HL-60 (cell line): Measurements from ENCODE around the gene AANAT.

Source experiments
- CTCF ChIP-seq: IDR thresholded peaks from one replicate; pipeline ENCODE4 v1.5.1; 2011; ENCODE audit warnings: low read length, control low read depth, inconsistent platforms; ENCODE audit not compliant: insufficient read depth
- GABPA ChIP-seq: IDR thresholded peaks from 2 replicates; pipeline ENCODE4 v1.6.1; 2012; ENCODE audit warnings: low read depth
- POLR2AphosphoS5 ChIP-seq: IDR thresholded peaks from 2 replicates; pipeline ENCODE4 v1.6.1; 2012; ENCODE audit warnings: low read depth

- TF ChIP-seq CTCF: no peak
- no peak for TF ChIP-seq POLR2AphosphoS5
- TF ChIP-seq GABPA: no peak
Observed at GRCh38 chr17:76434870-76435269, 32.5 kb upstream of the AANAT start.
